SK-N-SH treated with all-trans-retinoic acid at 6 μM for 48 hours (cell line): ENCODE data around the gene RRM2.

Experiments used
- ARNTL ChIP-seq: fragments of 450-650 bp; formaldehyde crosslinking; IDR thresholded peaks from 2 replicates; pipeline ENCODE4 v1.5.0; 2020; ENCODE audit warnings: low read depth, mild to moderate bottlenecking, moderate library complexity, borderline replicate concordance
- BACH2 ChIP-seq: fragments of 250-450 bp; sonication (Bioruptor Pico); IDR thresholded peaks from 2 replicates; pipeline ENCODE4 v1.9.0; 2021; ENCODE audit warnings: mild to moderate bottlenecking, borderline replicate concordance
- CREB5 ChIP-seq: fragments of 250-450 bp; sonication (Bioruptor Pico); IDR thresholded peaks from 2 replicates; pipeline ENCODE4 v1.5.1; 2020; ENCODE audit warnings: low read depth, mild to moderate bottlenecking, moderate library complexity
- CSDC2 ChIP-seq: fragments of 250-450 bp; sonication (Bioruptor Pico); IDR thresholded peaks from 2 replicates; pipeline ENCODE4 v1.5.0; 2020; ENCODE audit warnings: mild to moderate bottlenecking, moderate library complexity
- ESRRG ChIP-seq: fragments of 250-450 bp; sonication (Bioruptor Pico); IDR thresholded peaks from 2 replicates; pipeline ENCODE4 v1.6.1; 2021; ENCODE audit warnings: mild to moderate bottlenecking
- OSR1 ChIP-seq: fragments of 250-450 bp; sonication (Bioruptor Pico); IDR thresholded peaks from 2 replicates; pipeline ENCODE4 v1.8.0; 2022; ENCODE audit warnings: moderate library complexity, mild to moderate bottlenecking, inconsistent platforms
- PATZ1 ChIP-seq: fragments of 250-450 bp; sonication (Bioruptor Pico); IDR thresholded peaks from 2 replicates; pipeline ENCODE4 v1.8.0; 2020; ENCODE audit warnings: mild to moderate bottlenecking, moderate library complexity, borderline replicate concordance
- POU6F1 ChIP-seq: fragments of 250-450 bp; sonication (Bioruptor Pico); IDR thresholded peaks from 2 replicates; pipeline ENCODE4 v1.8.0; 2021; ENCODE audit warnings: low read depth, mild to moderate bottlenecking, moderate library complexity, borderline replicate concordance
- RARB ChIP-seq: fragments of 250-450 bp; sonication (Bioruptor Pico); IDR thresholded peaks from 2 replicates; pipeline ENCODE4 v1.8.0; 2021; ENCODE audit warnings: mild to moderate bottlenecking, moderate library complexity
- TOX ChIP-seq: fragments of 250-450 bp; sonication (Bioruptor Pico); IDR thresholded peaks from 2 replicates; pipeline ENCODE4 v1.8.0; 2021; ENCODE audit warnings: mild to moderate bottlenecking, moderate library complexity, borderline replicate concordance
- ZFP30 ChIP-seq: fragments of 450-650 bp; formaldehyde crosslinking; IDR thresholded peaks from 2 replicates; pipeline ENCODE4 v1.5.0; 2022; ENCODE audit warnings: mild to moderate bottlenecking, moderate library complexity
- ZNF565 ChIP-seq: fragments of 450-650 bp; formaldehyde crosslinking; conservative IDR thresholded peaks from 2 replicates; pipeline ENCODE4 v1.5.0; 2020; ENCODE audit warnings: low read depth, mild to moderate bottlenecking, moderate library complexity
- ZNF8 ChIP-seq: fragments of 450-650 bp; formaldehyde crosslinking; IDR thresholded peaks from 2 replicates; pipeline ENCODE4 v1.5.0; 2020; ENCODE audit warnings: mild to moderate bottlenecking, moderate library complexity

GRCh38 chr2:10170256-10170655, 47.7 kb downstream of the RRM2 start:
- TF ChIP-seq RARB (CRISPR knock-in tag) (no peak), PATZ1 (CRISPR knock-in tag) (no peak), BACH2 (CRISPR knock-in tag) (no peak), POU6F1 (CRISPR knock-in tag) (no peak), ARNTL (CRISPR knock-in tag) (no peak), ZFP30 (no peak), CREB5 (CRISPR knock-in tag) (no peak), OSR1 (CRISPR knock-in tag) (no peak), ZNF565 (no peak), ZNF8 (CRISPR knock-in tag) (no peak), TOX (no peak), CSDC2 (CRISPR knock-in tag) (no peak), ESRRG (CRISPR knock-in tag) (no peak)
